ENCODE data around the gene MYL9.

DNA sequence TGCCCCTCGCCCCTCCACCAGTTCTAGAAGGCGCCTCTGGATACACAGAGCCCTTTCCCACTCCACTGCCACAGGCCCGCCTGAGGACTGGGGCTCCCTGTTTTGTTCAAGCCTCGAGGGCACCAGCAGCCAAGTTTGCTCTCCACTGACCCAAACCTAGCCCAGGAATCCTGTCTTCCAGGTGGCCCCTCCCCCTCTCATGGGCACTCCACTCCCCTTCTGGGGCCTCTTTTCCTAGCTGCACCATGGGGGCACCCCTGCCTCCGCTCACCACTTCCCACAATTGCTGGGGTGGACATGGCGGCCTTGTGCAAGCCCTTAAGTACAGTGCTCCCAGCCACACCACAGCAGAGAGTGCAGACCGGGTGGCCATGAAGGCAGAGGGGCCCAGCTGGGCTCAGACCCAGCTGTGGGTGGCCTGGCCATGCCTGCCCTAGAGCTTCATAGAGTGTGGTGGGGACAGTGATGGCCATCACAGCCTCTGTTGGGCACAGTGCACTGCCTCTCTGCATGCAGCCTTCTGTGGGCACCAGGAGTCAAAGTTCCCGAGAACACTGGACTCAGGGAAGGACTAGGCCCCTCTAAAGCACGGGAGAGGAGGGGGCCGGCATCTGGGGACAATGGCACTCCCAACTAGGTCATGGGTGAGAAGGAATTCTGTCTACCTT, 1.3 kb downstream of the MYL9 start:
- TF ChIP-seq, protein P1, sequence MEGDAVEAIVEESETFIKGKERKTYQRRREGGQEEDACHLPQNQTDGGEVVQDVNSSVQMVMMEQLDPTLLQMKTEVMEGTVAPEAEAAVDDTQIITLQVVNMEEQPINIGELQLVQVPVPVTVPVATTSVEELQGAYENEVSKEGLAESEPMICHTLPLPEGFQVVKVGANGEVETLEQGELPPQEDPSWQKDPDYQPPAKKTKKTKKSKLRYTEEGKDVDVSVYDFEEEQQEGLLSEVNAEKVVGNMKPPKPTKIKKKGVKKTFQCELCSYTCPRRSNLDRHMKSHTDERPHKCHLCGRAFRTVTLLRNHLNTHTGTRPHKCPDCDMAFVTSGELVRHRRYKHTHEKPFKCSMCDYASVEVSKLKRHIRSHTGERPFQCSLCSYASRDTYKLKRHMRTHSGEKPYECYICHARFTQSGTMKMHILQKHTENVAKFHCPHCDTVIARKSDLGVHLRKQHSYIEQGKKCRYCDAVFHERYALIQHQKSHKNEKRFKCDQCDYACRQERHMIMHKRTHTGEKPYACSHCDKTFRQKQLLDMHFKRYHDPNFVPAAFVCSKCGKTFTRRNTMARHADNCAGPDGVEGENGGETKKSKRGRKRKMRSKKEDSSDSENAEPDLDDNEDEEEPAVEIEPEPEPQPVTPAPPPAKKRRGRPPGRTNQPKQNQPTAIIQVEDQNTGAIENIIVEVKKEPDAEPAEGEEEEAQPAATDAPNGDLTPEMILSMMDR (IDR thresholded peaks at IDR 0.05; ENCODE audit: borderline replicate concordance, extremely low read depth, low read length, poor library complexity, severe bottlenecking), result no peak
- no peak for TF ChIP-seq EZH2 (IDR thresholded peaks at IDR 0.05; ENCODE audit: borderline replicate concordance, low read depth, low read length, severe bottlenecking)
